GM19455 (cell line): ENCODE measurements around the gene SESN2.

Experiments
- ATAC-seq: cut with Tn5 transposase; IDR thresholded peaks from one replicate; pipeline ENCODE4 v1.9.1; 2021; ENCODE audit not compliant: unreplicated experiment

The SESN2 gene

GRCh38 chr1:28249013-28249865 is 10.1 kb upstream of the SESN2 start:
- no peak for ATAC-seq

- ATAC-seq, result no peak
Observed at GRCh38 chr1:28249866-28250295, 9.4 kb upstream of the SESN2 start.

DNA sequence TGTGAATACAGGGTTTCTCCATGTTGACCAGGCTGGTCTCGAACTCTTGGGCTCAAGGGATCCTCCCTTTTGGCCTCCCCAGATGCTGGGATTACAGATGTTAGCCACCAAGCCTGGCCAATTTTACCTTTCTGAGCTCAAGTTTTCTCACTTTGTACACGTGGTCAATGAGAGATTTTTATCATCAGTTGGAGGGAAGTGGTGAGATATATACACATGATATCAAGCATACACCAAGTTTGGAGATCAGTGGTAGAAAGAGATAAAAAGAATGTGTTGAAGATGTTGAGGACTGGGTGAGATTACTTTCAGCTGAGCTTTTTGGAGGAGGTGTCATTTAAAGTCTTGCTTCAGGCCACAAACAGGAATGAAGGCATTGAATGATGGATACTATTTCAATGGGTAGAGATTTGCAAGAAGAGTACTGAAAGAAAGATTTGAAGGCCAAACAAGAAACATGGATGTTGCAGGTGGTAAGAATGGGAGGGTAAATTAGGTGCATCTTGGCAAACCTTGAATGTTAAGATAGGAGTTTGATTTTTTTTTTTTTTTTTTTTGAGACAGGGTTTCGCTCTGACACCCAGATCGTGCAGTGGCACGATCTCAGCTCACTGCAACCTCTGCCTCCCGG is 3.0 kb upstream of the SESN2 start:
- ATAC-seq, result no peak

DNA sequence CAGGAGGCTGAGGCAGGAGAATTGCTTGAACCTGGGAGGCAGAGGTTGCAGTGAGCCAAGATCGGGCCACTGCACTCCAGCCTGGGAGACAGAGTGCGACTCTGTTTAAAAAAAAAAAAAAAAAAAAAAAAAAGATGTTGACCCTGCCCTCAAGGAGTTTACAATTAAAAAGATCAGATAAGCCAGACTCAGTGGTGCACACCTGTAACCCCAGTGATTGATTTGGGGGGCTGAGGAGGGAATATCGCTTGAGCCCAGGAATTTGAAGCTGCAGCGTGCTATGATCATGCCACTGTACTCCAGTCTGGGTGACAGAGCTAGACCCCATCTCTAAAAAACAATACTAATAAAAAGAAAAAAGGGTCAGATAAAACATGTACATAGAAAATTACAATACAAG is 1.6 kb upstream of the SESN2 start:
- no peak for ATAC-seq

DNA sequence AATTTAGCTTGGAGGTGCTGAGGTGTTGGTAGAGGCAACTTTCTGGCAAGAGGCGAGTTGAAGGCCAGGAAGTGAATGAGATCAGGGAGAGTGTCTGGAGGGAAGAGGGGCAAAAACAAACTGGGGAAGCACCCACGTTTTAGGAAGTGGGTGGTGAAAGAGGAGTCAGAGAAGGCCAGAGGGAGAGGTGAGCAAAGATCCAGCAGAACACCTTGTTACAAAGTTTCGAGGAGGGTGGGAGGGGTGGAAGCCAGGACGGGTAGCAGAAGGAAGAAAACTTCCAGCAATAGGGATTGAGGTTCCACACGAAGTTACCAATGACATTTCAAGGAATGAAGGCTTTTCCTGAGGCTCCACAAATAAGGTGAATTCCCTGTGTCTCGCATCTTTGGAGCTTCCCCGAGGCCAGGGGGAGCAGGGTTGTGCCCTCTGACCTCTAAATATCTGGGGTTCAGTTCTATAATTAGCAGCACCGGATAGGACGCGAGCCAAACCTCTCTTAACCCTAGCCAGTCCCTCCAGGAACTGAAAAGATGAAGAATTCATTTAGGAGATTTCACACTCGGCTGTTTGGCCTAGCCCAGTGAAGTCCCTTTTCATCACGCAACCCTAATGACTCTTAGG is 578 bp upstream of the SESN2 start:
- ATAC-seq, result no peak

- ATAC-seq, result no peak
Observed at GRCh38 chr1:28259934-28260802, 850 bp downstream of the SESN2 start.

DNA sequence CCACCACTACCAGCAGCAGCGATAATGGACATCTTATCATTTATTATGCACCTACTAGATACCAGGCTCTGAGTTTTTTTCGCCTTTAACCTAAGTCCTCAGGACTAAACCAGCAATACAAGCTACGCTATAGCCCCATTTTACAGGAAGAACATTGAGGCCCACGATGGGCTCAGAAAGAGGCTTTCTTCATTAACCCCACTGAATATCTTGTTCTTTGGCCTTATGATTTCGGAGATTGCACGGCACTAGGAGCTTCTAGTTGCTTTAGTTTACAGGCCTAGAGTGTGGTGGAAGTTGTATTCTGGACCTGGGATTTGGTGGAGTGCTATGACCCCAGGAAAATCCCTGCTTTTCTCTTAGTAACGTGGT is 1.5 kb downstream of the SESN2 start:
- no peak for ATAC-seq

- ATAC-seq, result no peak
Observed at GRCh38 chr1:28264897-28265296, 5.6 kb downstream of the SESN2 start.

GRCh38 chr1:28265577-28265976 is 6.3 kb downstream of the SESN2 start:
- no peak for ATAC-seq

DNA sequence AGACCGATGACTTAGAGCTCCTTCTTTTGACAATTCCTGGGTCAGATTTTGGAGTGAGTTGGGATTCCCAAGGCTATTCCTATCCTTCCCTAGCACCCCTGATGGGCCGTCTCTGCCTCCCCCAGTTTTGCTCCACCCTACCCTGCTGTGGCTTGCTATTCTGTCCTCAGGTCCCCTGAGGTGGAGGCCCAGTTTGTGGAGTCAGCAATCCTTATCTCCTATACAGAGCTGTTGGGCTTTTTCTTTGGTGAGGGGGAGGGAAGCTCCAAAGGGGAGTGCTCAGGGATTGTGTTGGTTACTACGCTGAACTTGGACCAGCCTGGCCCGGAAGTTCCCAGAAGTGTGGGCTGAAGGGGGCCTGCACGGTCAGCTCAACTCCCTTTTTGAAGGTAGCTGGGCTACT is 7.6 kb downstream of the SESN2 start:
- ATAC-seq, result no peak

DNA sequence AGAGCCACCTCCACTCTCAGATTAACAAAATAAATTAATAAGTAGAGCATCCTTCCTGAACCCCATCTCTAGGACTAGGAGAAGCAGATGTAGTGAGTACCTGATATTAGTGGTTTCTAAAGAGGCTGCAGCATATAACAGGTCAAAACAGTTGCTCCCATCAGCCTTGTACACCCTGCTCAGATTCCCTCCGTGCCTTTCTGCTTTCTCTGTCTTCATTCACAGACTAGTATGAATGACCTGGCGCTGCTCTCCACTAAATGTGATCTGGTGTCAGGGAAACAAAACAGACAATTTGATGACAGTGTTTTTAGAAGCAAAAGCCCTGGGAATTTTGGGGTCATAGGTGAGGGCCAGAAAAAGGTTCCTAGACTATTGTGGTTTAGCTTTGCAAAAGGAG is 8.3 kb downstream of the SESN2 start:
- no peak for ATAC-seq

- ATAC-seq, result no peak
Observed at GRCh38 chr1:28269529-28269928, 10.2 kb downstream of the SESN2 start.

GRCh38 chr1:28272215-28272852 is 13.0 kb downstream of the SESN2 start:
- ATAC-seq, result no peak

GRCh38 chr1:28273216-28273860 is 14.0 kb downstream of the SESN2 start:
- no peak for ATAC-seq

DNA sequence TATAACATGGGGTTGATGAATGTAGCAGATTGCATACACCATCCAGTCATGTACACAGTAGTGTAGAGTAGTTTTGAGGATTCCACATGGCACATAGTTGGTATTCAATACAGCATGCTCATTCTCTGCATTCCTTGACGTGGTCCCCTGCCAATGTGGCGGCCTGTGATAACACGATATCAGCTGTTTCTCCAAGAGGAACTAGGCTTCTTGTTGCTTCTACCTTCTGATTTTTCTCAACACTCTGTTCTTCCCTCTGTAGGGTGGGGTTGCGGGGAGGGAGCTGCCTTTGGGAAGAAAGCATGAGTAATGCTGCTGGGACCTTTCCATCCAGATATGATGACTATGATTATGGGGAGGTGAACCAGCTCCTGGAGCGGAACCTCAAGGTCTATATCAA is 19.4 kb downstream of the SESN2 start:
- no peak for ATAC-seq

DNA sequence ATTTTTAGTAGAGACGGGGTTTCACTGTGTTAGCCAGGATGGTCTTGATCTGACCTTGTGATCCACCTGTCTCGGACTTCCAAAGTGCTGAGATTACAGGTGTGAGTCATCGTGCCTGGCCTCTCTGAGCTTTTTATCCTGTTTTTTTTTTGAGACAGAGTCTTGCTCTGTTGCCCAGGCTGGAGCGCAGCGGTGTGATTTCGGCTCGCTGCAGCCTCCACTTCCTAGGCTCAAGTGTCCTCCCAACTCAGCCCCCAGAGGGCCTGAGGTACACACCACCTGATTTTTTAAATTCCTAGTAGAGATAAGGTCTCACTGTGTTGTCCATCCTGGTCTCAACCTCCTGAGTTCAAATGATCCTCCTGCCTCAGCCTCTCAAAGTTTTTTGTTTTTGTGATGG is 20.4 kb downstream of the SESN2 start:
- ATAC-seq, result no peak

DNA sequence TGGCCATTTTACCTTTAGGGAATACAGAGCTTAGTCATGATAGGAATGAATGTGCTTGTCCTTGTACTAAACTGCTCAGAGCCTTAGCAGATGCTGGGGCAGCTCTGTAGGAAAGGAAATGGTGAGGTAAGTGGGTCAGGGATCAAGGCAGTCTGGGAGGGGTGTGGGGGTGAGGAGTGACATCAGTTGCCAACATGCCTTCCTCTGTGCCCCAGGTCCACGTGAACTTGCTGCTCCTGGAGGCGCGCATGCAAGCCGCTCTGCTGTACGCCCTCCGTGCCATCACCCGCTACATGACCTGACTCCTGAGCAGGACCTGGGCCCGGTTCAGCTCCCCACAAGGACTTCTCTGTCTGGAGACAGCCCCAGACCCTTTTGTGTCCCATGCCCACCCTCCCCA is 21.2 kb downstream of the SESN2 start:
- no peak for ATAC-seq

GRCh38 chr1:28280977-28281381 is 21.7 kb downstream of the SESN2 start:
- ATAC-seq, result no peak

DNA sequence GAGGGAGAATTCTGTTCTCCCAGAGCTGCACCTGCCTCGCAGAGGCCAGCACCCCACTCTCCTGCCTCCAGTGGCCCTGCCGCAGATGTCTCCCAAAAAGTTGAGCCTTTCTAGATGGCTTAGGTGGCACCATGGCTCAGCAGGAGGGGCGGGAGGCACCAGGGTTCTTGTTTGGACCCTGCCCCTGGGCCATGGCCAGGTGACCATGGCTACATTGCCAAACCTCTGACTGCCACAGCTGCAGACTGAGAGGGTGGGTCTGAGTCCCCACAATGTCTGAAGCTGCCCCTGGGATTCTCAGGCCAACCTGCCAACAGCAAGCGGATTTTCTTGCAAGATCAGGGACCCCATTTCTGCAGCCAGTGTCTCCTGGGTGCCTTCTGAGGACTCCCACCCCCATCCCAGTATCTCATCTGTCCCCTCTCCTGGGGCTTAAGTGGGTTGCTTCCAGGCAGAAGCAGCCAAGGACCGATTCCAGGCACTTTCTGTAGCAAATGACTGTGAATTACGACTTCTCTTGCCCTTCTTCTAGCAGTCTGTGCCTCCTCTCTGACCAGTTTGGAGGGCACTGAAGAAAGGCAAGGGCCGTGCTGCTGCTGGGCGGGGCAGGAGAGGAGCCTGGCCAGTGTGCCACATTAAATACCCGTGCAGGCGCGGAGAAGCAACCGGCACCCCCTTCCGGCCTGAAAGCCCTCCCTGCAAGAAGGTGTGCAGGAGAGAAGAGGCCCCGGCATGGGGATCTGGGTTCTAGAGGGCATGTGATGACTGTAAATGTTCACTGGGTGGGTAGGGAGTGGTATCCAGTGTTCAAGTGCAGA is 22.5 kb downstream of the SESN2 start:
- no peak for ATAC-seq
